BLaER1 treated with 17β-estradiol and CSF1 and Interleukin-3, amounts not matched to agents 10 nM and 100 nM (cell line): ENCODE measurements around the gene OSBPL2.
A peak's percentile ranks its signal among the peaks of the same experiment; 100 is the strongest.

ENCODE experiments used
- H3K27ac ChIP-seq, 11 experiments: shearing (Covaris generic); formaldehyde crosslinking; 2 replicates each; pipeline ENCODE4 v1.8.1; 2022
- H3K27me3 ChIP-seq, 11 experiments: shearing (Covaris generic); formaldehyde crosslinking; 2 replicates each; pipeline ENCODE4 v1.8.1; 2022
- H3K36me3 ChIP-seq, 11 experiments: shearing (Covaris generic); formaldehyde crosslinking; 2 replicates each; pipeline ENCODE4 v1.8.1; 2022
- H3K4me1 ChIP-seq, 10 experiments: shearing (Covaris generic); formaldehyde crosslinking; 2 replicates each; pipeline ENCODE4 v1.8.1; 2022
- H3K4me2 ChIP-seq, 11 experiments: shearing (Covaris generic); formaldehyde crosslinking; 2 replicates each; pipeline ENCODE4 v1.8.1; 2022
- H3K4me3 ChIP-seq, 10 experiments: shearing (Covaris generic); formaldehyde crosslinking; 2 replicates each; pipeline ENCODE4 v1.8.1; 2022
- H3K9ac ChIP-seq, 11 experiments: shearing (Covaris generic); formaldehyde crosslinking; 2 replicates each; pipeline ENCODE4 v1.8.1; 2022
- H3K9me3 ChIP-seq, 11 experiments: shearing (Covaris generic); formaldehyde crosslinking; replicated peaks in 1 of 11; 2 replicates each; pipeline ENCODE4 v1.8.1; 2022
- H4K20me1 ChIP-seq, 11 experiments: shearing (Covaris generic); formaldehyde crosslinking; 2 replicates each; pipeline ENCODE4 v1.8.1; 2022
- Cebpa-rat ChIP-seq, 11 experiments: shearing (Covaris generic); IDR thresholded peaks; 2 replicates each; pipeline ENCODE4 v1.8.1; 2022

Gene OSBPL2

GRCh38 chr20:62305149-62305764 is 66.9 kb downstream of the OSBPL2 start:
- H3K9ac ChIP-seq, result peak overlapping the region; percentile 94 to 100 (median 97)
- peaks cover 23 to 38% (median 29%) of the 10 kb centered on the region in 10 experiments for H3K4me1 ChIP-seq
- peak overlapping the region in 4 of 11 experiments; percentile 90 to 97 (median 94); a peak in 2 of 22 replicates for H3K27ac ChIP-seq
- TF ChIP-seq Cebpa-rat (IDR thresholded peaks at IDR 0.05), result no peak
- peak overlapping the region; percentile 78 to 100 (median 98) for H3K4me3 ChIP-seq
- no peaks in the 10 kb centered on the region for H3K9me3 ChIP-seq
- peaks cover 57 to 65% (median 64%) of the 10 kb centered on the region in 11 experiments for H3K36me3 ChIP-seq
- no peaks in the 10 kb centered on the region for H3K27me3 ChIP-seq
- H3K4me2 ChIP-seq, result peak overlapping the region; percentile 90 to 100 (median 99)
- H4K20me1 ChIP-seq, result peaks cover 55 to 70% (median 63%) of the 10 kb centered on the region in 11 experiments

GRCh38 chr20:62305765-62306413 is 67.6 kb downstream of the OSBPL2 start:
- Histone ChIP-seq H3K4me3 (peak overlapping the region in 2 of 10 experiments; percentile 34 to 80; a peak in 3 of 20 replicates), H3K4me2 (peak overlapping the region; percentile 90 to 100 (median 99); a peak in 17 of 22 replicates), H3K4me1 (peaks cover 23 to 41% (median 28%) of the 10 kb centered on the region in 10 experiments), H3K27ac (no peak overlapping the region; a peak in 1 of 22 replicates), H3K36me3 (peaks cover 57 to 71% (median 65%) of the 10 kb centered on the region in 11 experiments), H3K9me3 (no peaks in the 10 kb centered on the region), H4K20me1 (peaks cover 55 to 75% (median 63%) of the 10 kb centered on the region in 11 experiments), H3K27me3 (no peaks in the 10 kb centered on the region), H3K9ac (peak overlapping the region in 10 of 11 experiments; percentile 94 to 100 (median 97); a peak in 15 of 22 replicates)
- no peak for TF ChIP-seq Cebpa-rat (IDR thresholded peaks at IDR 0.05)

- peaks cover 18 to 36% (median 25%) of the 10 kb centered on the region in 10 experiments for H3K4me1 ChIP-seq
- peaks cover 57 to 77% (median 69%) of the 10 kb centered on the region in 11 experiments for H3K36me3 ChIP-seq
- H3K9ac ChIP-seq, result peak overlapping the region in 8 of 11 experiments; percentile 95 to 99 (median 97); a peak in 8 of 22 replicates
- H4K20me1 ChIP-seq, result peaks cover 55 to 80% (median 63%) of the 10 kb centered on the region in 11 experiments
- no peaks in the 10 kb centered on the region for H3K9me3 ChIP-seq
- TF ChIP-seq Cebpa-rat (IDR thresholded peaks at IDR 0.05), result no peak
- no peak overlapping the region for H3K4me3 ChIP-seq
- no peaks in the 10 kb centered on the region for H3K27me3 ChIP-seq
- H3K4me2 ChIP-seq, result peak overlapping the region in 2 of 11 experiments; percentile 97 to 100; a peak in 2 of 22 replicates
- no peak overlapping the region for H3K27ac ChIP-seq
Measured at GRCh38 chr20:62306414-62307187, 68.3 kb downstream of the OSBPL2 start.

GRCh38 chr20:62307226-62308101 is 69.1 kb downstream of the OSBPL2 start:
- Histone ChIP-seq H3K27ac (no peak overlapping the region), H3K36me3 (peaks cover 57 to 84% (median 74%) of the 10 kb centered on the region in 11 experiments), H3K4me3 (no peak overlapping the region)

GRCh38 chr20:62308102-62308822 is 69.9 kb downstream of the OSBPL2 start:
- Histone ChIP-seq H3K36me3 (peaks cover 57 to 89% (median 74%) of the 10 kb centered on the region in 11 experiments), H4K20me1 (peaks cover 55 to 89% (median 61%) of the 10 kb centered on the region in 11 experiments), H3K4me1 (peaks cover 18 to 35% (median 25%) of the 10 kb centered on the region in 10 experiments)

More at GRCh38 chr20:62307226-62308101, 69.1 kb downstream of the OSBPL2 start:
- no peaks in the 10 kb centered on the region for H3K27me3 ChIP-seq
- peaks cover 55 to 88% (median 63%) of the 10 kb centered on the region in 11 experiments for H4K20me1 ChIP-seq
- H3K4me1 ChIP-seq, result peaks cover 18 to 35% (median 25%) of the 10 kb centered on the region in 10 experiments
- H3K9ac ChIP-seq, result no peak overlapping the region
- no peaks in the 10 kb centered on the region for H3K9me3 ChIP-seq
- no peak for TF ChIP-seq Cebpa-rat (IDR thresholded peaks at IDR 0.05)
- no peak overlapping the region for H3K4me2 ChIP-seq

GRCh38 chr20:62309198-62309944 is 71.0 kb downstream of the OSBPL2 start:
- Histone ChIP-seq H3K9ac (no peak overlapping the region), H4K20me1 (peaks cover 44 to 84% (median 49%) of the 10 kb centered on the region in 11 experiments), H3K4me1 (peaks cover 11 to 31% (median 18%) of the 10 kb centered on the region in 10 experiments), H3K27me3 (no peaks in the 10 kb centered on the region), H3K27ac (no peak overlapping the region), H3K4me3 (no peak overlapping the region), H3K36me3 (peaks cover 49 to 85% (median 70%) of the 10 kb centered on the region in 11 experiments), H3K9me3 (no peaks in the 10 kb centered on the region), H3K4me2 (no peak overlapping the region)
- TF ChIP-seq Cebpa-rat (IDR thresholded peaks at IDR 0.05), result no peak

More at GRCh38 chr20:62308102-62308822, 69.9 kb downstream of the OSBPL2 start:
- H3K9me3 ChIP-seq, result no peaks in the 10 kb centered on the region
- no peak overlapping the region for H3K9ac ChIP-seq
- no peak overlapping the region for H3K4me3 ChIP-seq
- no peak for TF ChIP-seq Cebpa-rat (IDR thresholded peaks at IDR 0.05)
- H3K27ac ChIP-seq, result no peak overlapping the region
- no peak overlapping the region for H3K4me2 ChIP-seq
- H3K27me3 ChIP-seq, result no peaks in the 10 kb centered on the region
